Measurements from ENCODE around the gene EXOC1. TPM values are rescaled to one million over a fixed set of nuclear protein-coding genes. Genes with fewer than 3 reads are reported as not detected.

EXOC1 gene
- total and polyA plus RNA-seq, 4 experiments from 2014 or later: 9.4 to 50.7 (median 31.4) TPM

DNA sequence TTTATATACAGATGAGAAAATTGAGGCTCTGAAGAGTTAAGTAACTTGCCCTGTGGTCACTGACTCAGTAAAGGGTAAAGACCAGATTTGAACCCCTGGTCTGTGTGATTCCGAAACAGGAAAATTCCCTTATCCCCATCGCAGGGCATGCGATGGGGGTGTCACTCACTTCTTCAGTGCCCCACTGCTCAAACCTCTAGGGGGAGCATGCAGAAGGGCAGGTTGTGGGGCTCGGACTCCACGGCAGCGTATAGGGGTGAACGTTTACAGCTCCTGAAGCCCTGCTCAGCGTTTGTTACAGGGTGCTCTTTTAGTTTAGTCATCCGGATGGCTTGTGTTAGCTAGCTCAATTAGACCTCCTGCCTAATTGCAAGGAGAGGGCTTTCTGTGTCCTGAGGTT lies 3.7 kb upstream of the EXOC1 start:
- no peak overlapping the region for H3K27ac ChIP-seq (ENCODE audit: low read depth, low read length)
- Mint-ChIP-seq H3K9me3 (peaks cover 0 to 2% (median 0%) of the 10 kb centered on the region in 8 donors), H3K4me3 (no peak overlapping the region), H3K36me3 (peaks cover 0 to 7% of the 10 kb centered on the region in 2 donors), H3K27ac (peak overlapping the region in 2 of 7 donors; percentile 52 to 69), H3K27me3 (no peaks in the 10 kb centered on the region), H3K4me1 (peaks cover 19 to 33% (median 28%) of the 10 kb centered on the region in 4 donors)
- no peaks in the 10 kb centered on the region for H3K36me3 ChIP-seq (ENCODE audit: insufficient read depth, low read length)
- H3K9me3 ChIP-seq (ENCODE audit: control insufficient read depth in 1 of 2, low read length in 2 of 2): no peaks in the 10 kb centered on the region
- peaks cover 28% of the 10 kb centered on the region for H3K4me1 ChIP-seq (ENCODE audit: insufficient read depth, low read length)
- no peaks in the 10 kb centered on the region for H3K27me3 ChIP-seq (ENCODE audit: insufficient read depth, low read length)
- CTCF ChIA-PET (ENCODE audit: partially characterized antibody): no interaction called here
- no peak for DNase-seq
- POLR2A ChIA-PET (ENCODE audit: partially characterized antibody): no interaction called here
- intact Hi-C loops (cut with micrococcal nuclease): loop anchor here (5.0 kb wide), 3 partner anchors 502 to 1128 kb away; partner anchors contain the start of genes NOA1, POLR2B, SPINK2 and SRD5A3
- H3K4me3 ChIP-seq (ENCODE audit: low read length in 2 of 2): no peak overlapping the region

DNA sequence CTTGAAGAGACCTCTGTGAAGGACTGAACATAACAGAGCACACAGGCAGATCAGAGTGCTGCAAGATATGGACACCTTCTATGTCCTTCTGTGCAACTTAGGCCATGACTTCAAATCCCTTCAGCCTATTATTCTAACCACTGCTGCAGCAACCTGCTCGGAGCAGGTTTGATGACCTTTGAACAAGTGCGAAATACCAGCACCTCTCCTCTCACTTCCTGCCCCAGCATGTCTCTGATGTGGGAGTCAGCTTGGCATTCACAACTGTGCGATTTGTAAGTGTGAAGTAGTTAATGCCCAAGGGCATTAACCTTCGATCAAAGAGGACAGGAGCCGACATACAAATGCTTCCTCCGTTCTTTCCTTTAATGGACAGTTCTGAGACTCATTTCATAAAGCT lies 1.6 kb upstream of the EXOC1 start:
- H3K4me3 Mint-ChIP-seq: peak overlapping the region in 6 of 8 donors; percentile 17 to 67 (median 46)
- H3K27ac ChIP-seq (ENCODE audit: low read depth, low read length): no peak overlapping the region

DNA sequence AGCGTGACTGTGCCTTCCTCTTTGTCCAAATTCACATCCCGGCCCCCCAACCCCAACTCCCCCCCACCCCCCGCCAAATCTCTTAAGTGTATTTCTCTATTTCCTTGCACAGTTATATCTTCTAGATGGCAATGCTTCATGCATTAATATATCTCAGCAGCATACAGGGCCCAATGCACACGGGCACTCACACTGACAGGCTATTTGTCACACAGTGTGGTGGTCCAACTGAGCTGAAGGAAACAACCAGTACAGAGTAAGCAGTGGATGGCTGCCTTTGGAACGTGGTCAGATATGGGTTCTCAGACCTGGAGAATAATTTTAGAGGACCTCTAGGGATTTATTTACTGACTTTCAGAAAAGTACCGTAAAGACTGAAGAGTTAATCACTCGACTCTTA lies 681 bp downstream of the EXOC1 start:
- intact Hi-C loops (cut with micrococcal nuclease): loop anchor here (5.0 kb wide), 3 partner anchors 507 to 1123 kb away; partner anchors contain the start of genes NOA1, POLR2B, SPINK2 and SRD5A3
- peak overlapping the region in 1 of 2 donors; percentile 97 for H3K4me3 ChIP-seq (ENCODE audit: low read length in 2 of 2)
- H3K36me3 ChIP-seq (ENCODE audit: insufficient read depth, low read length): no peaks in the 10 kb centered on the region
- no peaks in the 10 kb centered on the region for H3K9me3 ChIP-seq (ENCODE audit: control insufficient read depth in 1 of 2, low read length in 2 of 2)
- H3K4me3 Mint-ChIP-seq: no peak overlapping the region
- peak overlapping the region in 2 of 7 donors; percentile 92 to 96 for H3K27ac Mint-ChIP-seq
- H3K27me3 Mint-ChIP-seq: no peaks in the 10 kb centered on the region
- peaks cover 44% of the 10 kb centered on the region for H3K4me1 ChIP-seq (ENCODE audit: insufficient read depth, low read length)
- peaks cover 31 to 50% (median 38%) of the 10 kb centered on the region in 4 donors for H3K4me1 Mint-ChIP-seq
- no peak for DNase-seq
- peaks cover 0 to 2% (median 0%) of the 10 kb centered on the region in 8 donors for H3K9me3 Mint-ChIP-seq
- no peaks in the 10 kb centered on the region for H3K27me3 ChIP-seq (ENCODE audit: insufficient read depth, low read length)
- ChIA-PET CTCF (ENCODE audit: partially characterized antibody) (interaction anchor here (0.6 to 6.0 kb wide), 5 partner anchors 10 to 508 kb away, joined by 3 to 29 read pairs (median 5); partner anchors contain the start of genes CEP135 and SRD5A3), POLR2A (ENCODE audit: partially characterized antibody) (interaction anchor here (1.3 to 2.0 kb wide), 6 partner anchors 9 to 1124 kb away, joined by 3 to 16 read pairs (median 8); partner anchors contain the start of genes CEP135, POLR2B and TMEM165)
- H3K27ac ChIP-seq (ENCODE audit: low read depth, low read length): peak overlapping the region; percentile 81
- peaks cover 17 to 21% of the 10 kb centered on the region in 2 donors for H3K36me3 Mint-ChIP-seq

More for the DNA sequence above, 1.6 kb upstream of the EXOC1 start:
- Mint-ChIP-seq H3K4me1 (peaks cover 19 to 33% (median 29%) of the 10 kb centered on the region in 4 donors), H3K27ac (peak overlapping the region; percentile 31 to 87 (median 70)), H3K9me3 (peaks cover 0 to 2% (median 0%) of the 10 kb centered on the region in 8 donors), H3K36me3 (peaks cover 0 to 7% of the 10 kb centered on the region in 2 donors), H3K27me3 (no peaks in the 10 kb centered on the region)
- H3K36me3 ChIP-seq (ENCODE audit: insufficient read depth, low read length): no peaks in the 10 kb centered on the region
- DNase-seq: peak; percentile 20 to 48 (median 30)
- ChIA-PET POLR2A (ENCODE audit: partially characterized antibody) (interaction anchor here (0.5 kb wide), 1 partner anchor 1057 kb away, joined by 3 read pairs; no protein-coding TSS in a partner anchor), CTCF (ENCODE audit: partially characterized antibody) (interaction anchor here (0.6 to 6.0 kb wide), 2 partner anchors 15 to 452 kb away, joined by 3 to 29 read pairs; no protein-coding TSS in a partner anchor)
- no peak overlapping the region for H3K4me3 ChIP-seq (ENCODE audit: low read length in 2 of 2)
- intact Hi-C loops (cut with micrococcal nuclease): loop anchor here (5.0 kb wide), 3 partner anchors 505 to 1125 kb away; partner anchors contain the start of genes NOA1, POLR2B, SPINK2 and SRD5A3
- no peaks in the 10 kb centered on the region for H3K27me3 ChIP-seq (ENCODE audit: insufficient read depth, low read length)
- no peaks in the 10 kb centered on the region for H3K9me3 ChIP-seq (ENCODE audit: control insufficient read depth in 1 of 2, low read length in 2 of 2)
- H3K4me1 ChIP-seq (ENCODE audit: insufficient read depth, low read length): peaks cover 44% of the 10 kb centered on the region

DNA sequence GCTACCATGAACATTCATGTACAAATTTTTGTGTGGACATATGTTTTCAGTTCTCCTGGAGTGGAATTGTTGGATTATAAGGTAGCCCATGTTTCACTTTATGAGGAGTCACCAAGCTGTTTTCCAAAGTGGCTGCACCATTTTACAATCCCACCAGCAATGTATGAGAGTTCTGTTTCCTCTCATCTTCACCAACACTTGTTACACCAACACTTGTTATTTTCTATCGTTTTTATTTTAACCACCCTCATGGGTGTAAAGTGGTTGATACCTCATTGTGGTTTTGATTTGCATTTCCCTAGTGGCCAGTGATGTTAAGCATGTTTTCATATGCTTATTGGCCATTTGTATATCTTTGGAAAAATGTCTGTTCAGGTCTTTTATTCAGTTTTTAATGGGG lies 4.1 kb downstream of the EXOC1 start:
- Mint-ChIP-seq H3K36me3 (peaks cover 33 to 39% of the 10 kb centered on the region in 2 donors), H3K4me1 (peaks cover 20 to 35% (median 23%) of the 10 kb centered on the region in 4 donors), H3K27me3 (no peaks in the 10 kb centered on the region), H3K4me3 (no peak overlapping the region), H3K9me3 (peaks cover 0 to 2% (median 0%) of the 10 kb centered on the region in 8 donors), H3K27ac (peak overlapping the region in 2 of 7 donors; percentile 7 to 23)
- POLR2A ChIA-PET (ENCODE audit: partially characterized antibody): no interaction called here
- Histone ChIP-seq H3K4me1 (ENCODE audit: insufficient read depth, low read length) (peaks cover 30% of the 10 kb centered on the region), H3K27ac (ENCODE audit: low read depth, low read length) (no peak overlapping the region), H3K4me3 (ENCODE audit: low read length in 2 of 2) (no peak overlapping the region), H3K27me3 (ENCODE audit: insufficient read depth, low read length) (no peaks in the 10 kb centered on the region), H3K36me3 (ENCODE audit: insufficient read depth, low read length) (peaks cover 3% of the 10 kb centered on the region), H3K9me3 (ENCODE audit: control insufficient read depth in 1 of 2, low read length in 2 of 2) (no peaks in the 10 kb centered on the region)
- CTCF ChIA-PET (ENCODE audit: partially characterized antibody): interaction anchor here (6.0 kb wide), 1 partner anchor 9 kb away, joined by 29 read pairs; no protein-coding TSS in a partner anchor
- DNase-seq: no peak
- intact Hi-C loops (cut with micrococcal nuclease): no loop called here

DNA sequence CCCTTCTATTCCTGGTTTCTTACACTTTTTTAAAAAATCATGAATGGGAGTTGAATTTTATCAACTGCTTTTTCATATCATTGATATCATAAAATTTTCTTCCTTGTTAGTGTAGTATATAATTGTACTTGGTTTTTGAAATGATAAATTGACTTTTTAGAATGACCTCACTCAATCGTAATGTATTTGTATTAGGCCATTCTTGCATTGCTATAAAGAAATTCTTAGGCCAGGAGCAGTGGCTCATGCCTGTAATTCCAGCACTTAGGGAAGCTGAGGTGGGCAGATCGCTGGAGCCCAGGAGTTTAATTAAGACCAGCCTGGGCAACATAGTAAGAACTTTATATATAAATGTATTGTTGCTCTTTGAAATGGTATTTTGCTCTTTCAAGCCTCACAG lies 6.3 kb downstream of the EXOC1 start:
- H3K9me3 ChIP-seq (ENCODE audit: control insufficient read depth in 1 of 2, low read length in 2 of 2): no peaks in the 10 kb centered on the region
- Mint-ChIP-seq H3K27me3 (no peaks in the 10 kb centered on the region), H3K27ac (no peak overlapping the region), H3K36me3 (peaks cover 33 to 40% of the 10 kb centered on the region in 2 donors), H3K4me3 (no peak overlapping the region), H3K9me3 (no peaks in the 10 kb centered on the region), H3K4me1 (peaks cover 12 to 24% (median 16%) of the 10 kb centered on the region in 4 donors)
- DNase-seq: no peak
- no peak overlapping the region for H3K27ac ChIP-seq (ENCODE audit: low read depth, low read length)
- ChIA-PET POLR2A (ENCODE audit: partially characterized antibody) (no interaction called here), CTCF (ENCODE audit: partially characterized antibody) (no interaction called here)
- intact Hi-C loops (cut with micrococcal nuclease): loop anchor here (10.0 kb wide), 1 partner anchor 675 kb away; no protein-coding TSS in a partner anchor
- H3K4me3 ChIP-seq (ENCODE audit: low read length in 2 of 2): no peak overlapping the region
- peaks cover 16% of the 10 kb centered on the region for H3K4me1 ChIP-seq (ENCODE audit: insufficient read depth, low read length)
- H3K36me3 ChIP-seq (ENCODE audit: insufficient read depth, low read length): peaks cover 3% of the 10 kb centered on the region
- H3K27me3 ChIP-seq (ENCODE audit: insufficient read depth, low read length): no peaks in the 10 kb centered on the region

DNA sequence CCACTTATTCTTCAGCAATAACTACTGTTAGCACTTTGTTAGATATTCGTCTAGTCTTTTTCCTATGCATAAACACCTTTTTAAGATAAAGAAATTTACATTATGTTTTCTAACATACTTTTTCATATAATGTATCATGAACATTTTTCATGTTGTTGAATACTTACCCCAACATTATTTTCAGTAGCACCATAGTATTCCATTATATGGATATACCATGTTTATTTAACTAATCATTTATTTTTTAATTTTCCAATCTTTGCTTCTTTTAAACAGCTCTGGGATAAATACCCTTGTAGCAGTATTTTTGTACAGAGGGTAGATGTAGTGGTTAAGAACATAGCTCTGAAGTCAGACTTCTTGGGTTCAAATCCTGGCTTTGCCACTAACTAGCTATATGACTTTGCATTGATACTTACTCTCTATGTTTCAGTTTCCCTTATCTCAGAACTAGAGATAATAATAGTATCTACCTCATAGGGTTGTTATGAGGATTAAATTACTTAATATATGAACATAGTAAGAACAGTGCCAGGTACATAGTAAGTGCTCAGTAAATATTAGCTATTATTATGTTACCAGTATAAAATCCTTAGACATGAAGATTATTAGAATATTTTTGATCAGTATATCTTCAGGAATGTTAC lies 11.3 kb downstream of the EXOC1 start:
- Mint-ChIP-seq H3K27ac (peak overlapping the region in 2 of 7 donors; percentile 37 to 76), H3K4me1 (peaks cover 13 to 26% (median 18%) of the 10 kb centered on the region in 4 donors), H3K27me3 (no peaks in the 10 kb centered on the region), H3K36me3 (peaks cover 26 to 51% of the 10 kb centered on the region in 2 donors), H3K9me3 (no peaks in the 10 kb centered on the region), H3K4me3 (no peak overlapping the region)
- Histone ChIP-seq H3K27ac (ENCODE audit: low read depth, low read length) (no peak overlapping the region), H3K4me3 (ENCODE audit: low read length in 2 of 2) (no peak overlapping the region), H3K9me3 (ENCODE audit: control insufficient read depth in 1 of 2, low read length in 2 of 2) (no peaks in the 10 kb centered on the region), H3K36me3 (ENCODE audit: insufficient read depth, low read length) (peaks cover 26% of the 10 kb centered on the region), H3K27me3 (ENCODE audit: insufficient read depth, low read length) (no peaks in the 10 kb centered on the region), H3K4me1 (ENCODE audit: insufficient read depth, low read length) (peaks cover 14% of the 10 kb centered on the region)
- CTCF ChIA-PET (ENCODE audit: partially characterized antibody): interaction anchor here (1.1 to 1.2 kb wide), 2 partner anchors 419 to 553 kb away, joined by 3 read pairs; no protein-coding TSS in a partner anchor
- DNase-seq: no peak
- intact Hi-C loops (cut with micrococcal nuclease): loop anchor here (5.0 to 10.0 kb wide), 2 partner anchors 417 to 680 kb away; no protein-coding TSS in a partner anchor
- POLR2A ChIA-PET (ENCODE audit: partially characterized antibody): interaction anchor here (2.6 kb wide), 1 partner anchor 84 kb away, joined by 8 read pairs; the partner anchor contains the start of gene CEP135
